Peyer's patch (tissue), 4 donors: ENCODE measurements around the gene MYO9B. TPM values are rescaled to one million over a fixed set of nuclear protein-coding genes. Genes with fewer than 3 reads are reported as not detected.
"Not testable (repeated sequence)": the region's sequence is repeated elsewhere in the genome, so short reads cannot be mapped to it uniquely, and the experiment has no call there.

Experiments used
- DNase-seq, 3 donors: peaks; one replicate each; pipeline ENCODE4 v3.0.0-alpha.2; 2017 to 2019
- H3K27ac ChIP-seq, 4 donors: fragments of 200-600 bp; sonication (generic); one replicate each; pipeline ENCODE4 v1.5.1; 2016 to 2019
- H3K27me3 ChIP-seq, 2 donors: fragments of 200-600 bp; sonication (generic); one replicate each; pipeline ENCODE4 v1.5.1; 2019
- H3K36me3 ChIP-seq, 3 donors: fragments of 200-600 bp; sonication (generic); one replicate each; pipeline ENCODE4 v1.5.1; 2016 to 2019
- H3K4me1 ChIP-seq, 4 donors: fragments of 200-600 bp; sonication (generic); one replicate each; pipeline ENCODE4 v1.5.1; 2016 to 2019
- H3K4me3 ChIP-seq, 4 donors: fragments of 200-600 bp; sonication (generic); 1 replicate in 3 of 4; 2 replicates in 1 of 4; pipeline ENCODE4 v1.5.1; 2016 to 2019; ENCODE audit warnings: mild to moderate bottlenecking in 1 of 4
- H3K9me3 ChIP-seq, 4 donors: fragments of 200-600 bp; sonication (generic); one replicate each; pipeline ENCODE4 v1.5.1; 2016 to 2019; ENCODE audit warnings: mild to moderate bottlenecking in 1 of 4
- POLR2A ChIP-seq, 2 donors: fragments of 450-650 bp; IDR thresholded peaks; one replicate each; pipeline ENCODE4 v1.5.1; 2017; ENCODE audit warnings: antibody characterized with exemption in 2 of 2, mild to moderate bottlenecking in 2 of 2, moderate library complexity in 2 of 2
- total RNA-seq, 4 donors: library from RNA; depleted of rRNA; stranded (reverse); fragments of >200 nt; gene quantifications; one replicate each; pipeline ENCODE4 v1.1.0, GENCODE V29; 2016
- TF ChIP-seq, protein P1 (sequence below), 6 experiments: fragments of 450-650 bp in 4 of 6; fragments of 200-600 bp in 2 of 6; sonication (generic) in 1 of 6; IDR thresholded peaks; one replicate each; pipeline ENCODE4 v1.5.1; 2017 to 2019; ENCODE audit warnings: antibody characterized with exemption in 6 of 6, mild to moderate bottlenecking in 3 of 6, moderate library complexity in 1 of 6

Gene MYO9B
- total RNA-seq, 4 donors from 2014 or later, result 65.3 to 578 (median 143) TPM

DNA sequence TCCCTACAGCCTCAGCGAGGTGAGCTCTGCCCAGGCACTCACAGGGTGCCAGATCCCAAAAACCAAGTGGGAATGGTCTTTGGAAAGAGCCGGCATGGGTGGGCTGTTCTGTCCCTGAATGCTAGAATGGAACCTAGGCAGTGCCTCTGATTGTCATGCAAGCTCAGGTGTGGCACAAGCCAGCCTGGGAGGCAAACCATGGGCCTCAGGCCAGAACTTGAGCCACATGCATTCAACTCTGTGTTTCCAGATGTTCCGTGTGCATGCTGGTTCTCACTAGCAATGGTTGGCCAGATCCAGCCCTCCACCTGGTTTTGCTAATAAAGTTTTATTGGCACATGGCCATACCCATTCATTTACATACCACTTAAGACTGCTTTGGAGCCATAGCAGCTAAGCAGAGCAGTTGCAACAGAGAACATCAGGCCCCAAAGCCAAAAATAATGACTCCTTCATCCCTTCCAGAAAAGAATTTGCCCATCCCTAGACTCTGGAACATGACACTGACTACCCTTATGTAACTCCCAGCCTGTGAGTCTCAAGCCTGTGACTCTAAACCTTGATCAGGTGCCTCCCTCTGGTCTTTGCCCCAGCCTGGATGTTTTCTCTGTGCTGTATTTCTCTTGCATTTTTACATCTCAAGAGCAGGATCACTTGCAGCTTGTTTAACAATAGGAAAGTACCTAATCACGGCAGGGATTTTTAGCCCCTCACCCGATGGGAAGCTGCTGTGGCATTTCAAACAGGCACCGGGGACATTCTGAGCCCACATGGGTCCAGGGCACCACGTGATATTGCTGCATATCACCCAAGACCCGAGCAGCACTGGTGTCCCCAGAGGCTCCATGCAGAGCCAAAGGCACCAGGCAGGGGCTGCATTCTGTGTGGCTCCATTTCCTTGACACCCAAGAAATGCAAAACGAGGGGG, 84.2 kb downstream of the MYO9B start:
- H3K36me3 ChIP-seq, result peaks cover 0 to 98% (median 0%) of the 10 kb centered on the region in 3 donors
- TF ChIP-seq, protein P1, sequence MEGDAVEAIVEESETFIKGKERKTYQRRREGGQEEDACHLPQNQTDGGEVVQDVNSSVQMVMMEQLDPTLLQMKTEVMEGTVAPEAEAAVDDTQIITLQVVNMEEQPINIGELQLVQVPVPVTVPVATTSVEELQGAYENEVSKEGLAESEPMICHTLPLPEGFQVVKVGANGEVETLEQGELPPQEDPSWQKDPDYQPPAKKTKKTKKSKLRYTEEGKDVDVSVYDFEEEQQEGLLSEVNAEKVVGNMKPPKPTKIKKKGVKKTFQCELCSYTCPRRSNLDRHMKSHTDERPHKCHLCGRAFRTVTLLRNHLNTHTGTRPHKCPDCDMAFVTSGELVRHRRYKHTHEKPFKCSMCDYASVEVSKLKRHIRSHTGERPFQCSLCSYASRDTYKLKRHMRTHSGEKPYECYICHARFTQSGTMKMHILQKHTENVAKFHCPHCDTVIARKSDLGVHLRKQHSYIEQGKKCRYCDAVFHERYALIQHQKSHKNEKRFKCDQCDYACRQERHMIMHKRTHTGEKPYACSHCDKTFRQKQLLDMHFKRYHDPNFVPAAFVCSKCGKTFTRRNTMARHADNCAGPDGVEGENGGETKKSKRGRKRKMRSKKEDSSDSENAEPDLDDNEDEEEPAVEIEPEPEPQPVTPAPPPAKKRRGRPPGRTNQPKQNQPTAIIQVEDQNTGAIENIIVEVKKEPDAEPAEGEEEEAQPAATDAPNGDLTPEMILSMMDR (IDR thresholded peaks at IDR 0.05), result no peak
- no peak for TF ChIP-seq POLR2A (IDR thresholded peaks at IDR 0.05)

DNA sequence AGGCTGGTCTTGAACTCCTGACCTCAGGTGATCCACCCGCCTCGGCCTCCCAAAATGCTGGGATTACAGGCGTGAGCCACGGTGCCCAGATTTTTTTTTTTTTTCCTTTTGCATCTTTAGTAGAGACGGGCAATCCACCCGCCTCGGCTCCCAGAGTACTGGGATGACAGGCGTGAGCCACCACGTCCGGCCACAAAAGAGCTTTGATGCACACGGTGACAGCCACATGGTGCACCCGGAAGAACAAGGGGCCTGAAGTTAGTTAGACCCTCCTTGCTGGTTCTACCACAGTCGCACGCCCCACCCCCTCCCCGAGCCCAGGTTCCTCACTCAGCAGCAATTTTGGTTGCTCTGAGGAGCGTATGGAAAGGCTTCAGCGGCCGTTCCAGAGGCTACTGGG, 85.3 kb downstream of the MYO9B start:
- Histone ChIP-seq H3K4me3 (no peak overlapping the region), H3K4me1 (no peaks in the 10 kb centered on the region), H3K27ac (no peak overlapping the region), H3K27me3 (no peaks in the 10 kb centered on the region), H3K9me3 (no peaks in the 10 kb centered on the region), H3K36me3 (peaks cover 0 to 98% (median 0%) of the 10 kb centered on the region in 3 donors)
- TF ChIP-seq POLR2A (IDR thresholded peaks at IDR 0.05), result no peak
- TF ChIP-seq, protein P1 (IDR thresholded peaks at IDR 0.05), result no peak
- peak in 1 of 3 donors; percentile 52 for DNase-seq

More for the DNA sequence above, 84.2 kb downstream of the MYO9B start:
- H3K27ac ChIP-seq, result no peak overlapping the region
- no peak overlapping the region for H3K4me3 ChIP-seq
- no peaks in the 10 kb centered on the region for H3K4me1 ChIP-seq
- H3K9me3 ChIP-seq, result no peaks in the 10 kb centered on the region
- no peak for DNase-seq
- H3K27me3 ChIP-seq, result no peaks in the 10 kb centered on the region

DNA sequence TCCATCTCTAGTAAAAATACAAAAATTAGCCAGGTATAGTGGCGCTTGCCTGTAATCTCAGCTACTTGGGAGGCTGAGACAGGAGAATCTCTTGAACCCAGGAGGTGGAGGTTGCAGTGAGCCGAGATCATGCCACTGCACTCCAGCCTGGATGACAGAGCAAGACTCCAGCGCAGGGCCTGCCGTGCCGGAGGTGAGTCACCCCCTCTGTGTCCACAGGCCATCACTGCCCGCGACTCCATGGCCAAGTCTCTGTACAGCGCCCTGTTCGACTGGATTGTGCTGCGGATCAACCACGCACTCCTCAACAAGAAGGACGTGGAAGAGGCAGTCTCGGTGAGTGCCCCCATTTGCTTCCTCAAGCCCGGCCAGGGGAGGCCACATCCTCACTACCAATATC, 86.6 kb downstream of the MYO9B start:
- not testable (repeated sequence) for H3K4me1 ChIP-seq, H3K4me3 ChIP-seq, H3K27me3 ChIP-seq, H3K9me3 ChIP-seq, H3K27ac ChIP-seq, DNase-seq
- peaks cover 0 to 97% (median 0%) of the 10 kb centered on the region in 3 donors for H3K36me3 ChIP-seq

DNA sequence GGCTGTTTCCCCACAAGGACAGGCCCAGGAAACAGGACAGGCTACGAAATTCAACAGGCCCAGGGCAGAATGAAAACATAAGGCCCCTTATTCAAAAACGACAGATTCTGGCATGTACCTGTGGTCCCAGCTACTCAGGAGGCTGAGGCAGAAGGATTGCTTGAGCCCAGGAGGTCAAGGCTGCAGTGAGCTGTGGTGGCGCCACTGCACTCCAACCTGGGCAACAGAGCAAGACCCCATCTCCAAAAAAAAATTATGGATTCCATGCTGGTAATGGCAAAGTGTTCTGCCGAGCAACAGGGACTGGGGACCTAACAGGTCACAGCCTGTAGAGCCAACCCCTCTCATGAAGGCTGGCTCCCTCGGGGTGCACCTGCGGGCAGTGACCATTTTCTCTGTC, 87.0 kb downstream of the MYO9B start:
- Histone ChIP-seq H3K36me3 (peaks cover 0 to 96% (median 0%) of the 10 kb centered on the region in 3 donors), H3K27ac (no peak overlapping the region), H3K27me3 (no peaks in the 10 kb centered on the region), H3K4me3 (no peak overlapping the region), H3K9me3 (no peaks in the 10 kb centered on the region), H3K4me1 (no peaks in the 10 kb centered on the region)
- TF ChIP-seq, protein P1 (IDR thresholded peaks at IDR 0.05), result no peak
- no peak for TF ChIP-seq POLR2A (IDR thresholded peaks at IDR 0.05)
- DNase-seq, result no peak

DNA sequence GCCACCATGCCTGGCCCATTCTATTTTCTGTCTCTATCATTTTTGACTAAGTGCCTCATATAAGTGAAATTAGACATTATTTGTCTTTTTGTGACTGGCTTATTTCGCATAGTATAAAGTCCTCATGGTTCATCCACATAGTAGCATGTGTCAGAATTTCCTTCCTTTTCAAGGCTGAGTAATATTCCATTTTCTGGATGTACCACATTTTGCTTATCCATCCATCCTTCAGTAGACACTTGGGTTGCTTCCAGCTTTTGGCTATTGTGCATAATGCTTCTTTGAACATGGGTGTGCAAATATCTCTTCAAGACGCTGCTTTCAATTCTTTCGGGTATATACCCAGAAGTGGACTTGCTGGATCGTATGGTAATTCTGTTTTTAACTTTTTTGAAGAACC, 88.1 kb downstream of the MYO9B start:
- H3K4me1 ChIP-seq, result no peaks in the 10 kb centered on the region
- H3K27me3 ChIP-seq, result no peaks in the 10 kb centered on the region
- no peaks in the 10 kb centered on the region for H3K9me3 ChIP-seq
- peaks cover 0 to 97% (median 0%) of the 10 kb centered on the region in 3 donors for H3K36me3 ChIP-seq
- DNase-seq, result no peak
- no peak overlapping the region for H3K4me3 ChIP-seq
- no peak for TF ChIP-seq POLR2A (IDR thresholded peaks at IDR 0.05)
- TF ChIP-seq, protein P1 (IDR thresholded peaks at IDR 0.05), result no peak
- H3K27ac ChIP-seq, result no peak overlapping the region

DNA sequence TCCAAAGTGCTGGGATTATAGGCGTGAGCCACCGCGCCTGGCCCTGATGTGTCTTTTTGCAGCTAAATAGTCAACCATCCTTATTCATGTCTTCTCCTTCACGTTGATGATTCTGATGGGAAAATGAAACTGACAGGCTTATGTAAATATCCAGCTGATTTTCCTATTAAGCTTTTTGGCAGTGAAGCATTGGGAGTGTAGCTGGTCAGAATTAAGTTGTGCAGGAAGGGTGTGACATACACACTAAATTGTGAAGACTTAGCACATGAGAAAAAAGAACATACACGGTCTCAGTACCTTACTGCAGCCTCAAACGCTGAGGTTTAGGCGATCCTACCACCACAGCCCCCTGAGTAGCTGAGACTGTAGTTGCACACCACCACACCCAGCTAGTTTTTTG, 89.1 kb downstream of the MYO9B start:
- DNase-seq, result no peak

More for the DNA sequence above, 89.1 kb downstream of the MYO9B start:
- TF ChIP-seq POLR2A (IDR thresholded peaks at IDR 0.05), result no peak
- TF ChIP-seq, protein P1 (IDR thresholded peaks at IDR 0.05), result no peak
- Histone ChIP-seq H3K4me3 (no peak overlapping the region), H3K36me3 (peaks cover 0 to 98% (median 0%) of the 10 kb centered on the region in 3 donors), H3K4me1 (no peaks in the 10 kb centered on the region), H3K9me3 (no peaks in the 10 kb centered on the region), H3K27me3 (no peaks in the 10 kb centered on the region), H3K27ac (no peak overlapping the region)
